Activated CD4-positive, CD25-positive, alpha-beta regulatory T cell treated with anti-CD3 and anti-CD28 coated beads, Interleukin-2, amount 50 U/mL, for 24 hours (primary cell): ENCODE results near the gene GAK.
"Not testable (repeated sequence)": the region's sequence is repeated elsewhere in the genome, so short reads cannot be mapped to it uniquely, and the experiment has no call there.

Experiments used
- ATAC-seq, 2 donors: fragments of 150-1000 bp; cut with Tn5 transposase; one replicate each; pipeline ENCODE4 v1.10.0; 2021; ENCODE audit warnings: mild to moderate bottlenecking in 1 of 2, moderate library complexity in 1 of 2

The GAK gene

GRCh38 chr4:952881-953573 is 20.9 kb upstream of the GAK start:
- ATAC-seq, result no peak

GRCh38 chr4:951594-952468 is 19.7 kb upstream of the GAK start:
- no peak for ATAC-seq

GRCh38 chr4:951186-951585 is 19.1 kb upstream of the GAK start:
- no peak for ATAC-seq

GRCh38 chr4:950136-951020 is 18.3 kb upstream of the GAK start:
- no peak for ATAC-seq

- ATAC-seq, result no peak
These were observed 17.5 kb upstream of the GAK start for GRCh38 chr4:949656-950055.

GRCh38 chr4:948936-949300 is 16.8 kb upstream of the GAK start:
- ATAC-seq, result no peak

GRCh38 chr4:948101-948935 is 16.2 kb upstream of the GAK start:
- no peak for ATAC-seq

GRCh38 chr4:947491-947971 is 15.4 kb upstream of the GAK start:
- ATAC-seq, result no peak

- no peak for ATAC-seq
These were observed 14.7 kb upstream of the GAK start for GRCh38 chr4:946517-947471.

GRCh38 chr4:946103-946450 is 14.0 kb upstream of the GAK start:
- no peak for ATAC-seq

GRCh38 chr4:945274-946102 is 13.4 kb upstream of the GAK start:
- no peak for ATAC-seq

- not testable (repeated sequence) for ATAC-seq
These were observed 7.4 kb upstream of the GAK start for GRCh38 chr4:939508-939907.

- peak; percentile 3 to 11 for ATAC-seq
These were observed 576 bp upstream of the GAK start for GRCh38 chr4:932713-933070.

GRCh38 chr4:931194-931959 is 739 bp downstream of the GAK start:
- ATAC-seq, result no peak

GRCh38 chr4:930827-931193 is 1.3 kb downstream of the GAK start:
- no peak for ATAC-seq

GRCh38 chr4:930028-930551 is 2.0 kb downstream of the GAK start:
- no peak for ATAC-seq

GRCh38 chr4:929096-929765 is 2.9 kb downstream of the GAK start:
- ATAC-seq, result no peak

- not testable (repeated sequence) for ATAC-seq
These were observed 4.5 kb downstream of the GAK start for GRCh38 chr4:927566-927965.

- ATAC-seq, result no peak
These were observed 5.6 kb downstream of the GAK start for GRCh38 chr4:926538-926937.
